HG03025 (cell line): ENCODE results near the gene SHC1.

Source experiments
- ATAC-seq: cut with Tn5 transposase; IDR thresholded peaks from one replicate; pipeline ENCODE4 v1.9.1; 2021; ENCODE audit warnings: mild to moderate bottlenecking, moderate library complexity; ENCODE audit not compliant: unreplicated experiment, low FRiP score

SHC1 gene, protein sequence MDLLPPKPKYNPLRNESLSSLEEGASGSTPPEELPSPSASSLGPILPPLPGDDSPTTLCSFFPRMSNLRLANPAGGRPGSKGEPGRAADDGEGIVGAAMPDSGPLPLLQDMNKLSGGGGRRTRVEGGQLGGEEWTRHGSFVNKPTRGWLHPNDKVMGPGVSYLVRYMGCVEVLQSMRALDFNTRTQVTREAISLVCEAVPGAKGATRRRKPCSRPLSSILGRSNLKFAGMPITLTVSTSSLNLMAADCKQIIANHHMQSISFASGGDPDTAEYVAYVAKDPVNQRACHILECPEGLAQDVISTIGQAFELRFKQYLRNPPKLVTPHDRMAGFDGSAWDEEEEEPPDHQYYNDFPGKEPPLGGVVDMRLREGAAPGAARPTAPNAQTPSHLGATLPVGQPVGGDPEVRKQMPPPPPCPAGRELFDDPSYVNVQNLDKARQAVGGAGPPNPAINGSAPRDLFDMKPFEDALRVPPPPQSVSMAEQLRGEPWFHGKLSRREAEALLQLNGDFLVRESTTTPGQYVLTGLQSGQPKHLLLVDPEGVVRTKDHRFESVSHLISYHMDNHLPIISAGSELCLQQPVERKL

DNA sequence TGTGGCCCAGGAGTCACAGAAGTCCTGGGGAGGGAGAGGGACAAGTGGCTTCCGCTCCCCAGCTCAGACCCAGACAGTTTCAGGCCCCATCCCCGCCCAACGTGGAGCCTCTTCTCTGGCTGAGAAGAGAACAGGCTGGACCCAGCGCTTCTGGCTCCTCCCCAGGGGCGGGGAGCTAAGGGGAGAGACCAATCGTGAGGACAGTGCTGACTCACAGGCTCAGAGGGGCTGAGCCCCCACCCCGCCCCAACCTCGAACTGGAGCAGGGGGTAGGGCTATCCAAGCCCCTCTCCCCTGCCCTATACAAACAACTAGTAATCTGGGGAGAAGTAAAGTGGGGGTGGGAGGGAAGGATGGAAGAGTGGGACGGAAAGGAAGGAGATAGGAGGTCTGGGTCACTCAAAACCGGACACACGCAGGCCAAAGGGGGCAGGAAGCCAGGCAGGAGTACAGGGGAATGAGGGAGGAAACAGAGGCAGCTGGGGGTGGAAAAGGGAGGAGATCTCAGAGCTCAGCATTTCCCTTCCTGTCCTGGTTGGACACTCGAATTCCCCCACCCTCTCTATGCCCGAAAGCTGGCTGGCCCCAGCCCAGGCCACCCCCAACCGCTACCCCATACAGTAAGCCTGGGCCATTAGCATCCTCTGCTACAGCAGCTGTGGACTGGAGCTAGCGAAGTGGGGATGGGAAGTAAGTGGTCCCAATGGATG lies at the start of gene SHC1:
TSS of gene SHC1 (minus strand) at position 117 of the 710 bp plus-strand sequence. CDS start 221 bp downstream, outside the sequence.
- ATAC-seq = no peak

DNA sequence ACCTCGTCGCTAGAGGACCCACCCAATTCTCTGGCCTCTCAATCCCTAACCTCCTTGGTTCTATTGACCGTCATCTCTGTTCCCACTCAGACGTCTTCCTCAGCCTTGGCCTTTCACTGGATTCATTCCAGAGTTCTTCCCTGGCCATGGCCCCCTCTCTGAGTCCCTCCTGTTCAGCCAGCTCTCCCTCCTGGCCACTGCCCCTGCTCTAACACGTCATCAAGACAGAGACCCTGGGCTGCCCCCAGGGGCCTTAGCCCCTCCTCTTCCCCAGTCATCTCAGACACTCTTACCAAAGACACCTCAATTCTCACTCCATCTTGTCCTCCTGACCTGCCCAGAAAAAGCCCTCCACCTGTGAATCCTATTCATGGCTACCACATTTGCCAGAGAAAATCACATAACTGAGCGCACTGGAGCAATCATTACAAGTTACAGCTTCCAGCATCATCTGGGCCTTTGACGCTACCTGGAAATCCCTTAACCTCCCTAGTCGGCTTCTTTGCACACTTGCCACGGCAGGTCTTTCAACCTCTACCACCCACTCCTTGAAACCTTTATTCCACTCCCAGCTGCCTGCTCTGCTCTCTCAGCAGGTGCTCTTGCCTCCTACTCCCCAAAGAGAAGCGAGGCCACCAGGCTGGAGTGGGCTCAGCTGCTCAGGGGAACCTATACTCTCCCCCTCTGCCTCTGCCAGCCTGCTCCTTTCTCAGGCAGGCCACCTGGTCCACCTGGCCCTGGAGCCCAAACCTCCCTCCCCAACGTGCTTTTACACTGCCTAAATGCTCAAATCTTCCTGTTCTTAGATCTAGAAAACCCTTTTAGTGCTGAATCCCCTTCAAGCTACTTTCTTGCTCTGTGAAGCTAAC lies 49.1 kb upstream of the SHC1 start:
- no peak for ATAC-seq

DNA sequence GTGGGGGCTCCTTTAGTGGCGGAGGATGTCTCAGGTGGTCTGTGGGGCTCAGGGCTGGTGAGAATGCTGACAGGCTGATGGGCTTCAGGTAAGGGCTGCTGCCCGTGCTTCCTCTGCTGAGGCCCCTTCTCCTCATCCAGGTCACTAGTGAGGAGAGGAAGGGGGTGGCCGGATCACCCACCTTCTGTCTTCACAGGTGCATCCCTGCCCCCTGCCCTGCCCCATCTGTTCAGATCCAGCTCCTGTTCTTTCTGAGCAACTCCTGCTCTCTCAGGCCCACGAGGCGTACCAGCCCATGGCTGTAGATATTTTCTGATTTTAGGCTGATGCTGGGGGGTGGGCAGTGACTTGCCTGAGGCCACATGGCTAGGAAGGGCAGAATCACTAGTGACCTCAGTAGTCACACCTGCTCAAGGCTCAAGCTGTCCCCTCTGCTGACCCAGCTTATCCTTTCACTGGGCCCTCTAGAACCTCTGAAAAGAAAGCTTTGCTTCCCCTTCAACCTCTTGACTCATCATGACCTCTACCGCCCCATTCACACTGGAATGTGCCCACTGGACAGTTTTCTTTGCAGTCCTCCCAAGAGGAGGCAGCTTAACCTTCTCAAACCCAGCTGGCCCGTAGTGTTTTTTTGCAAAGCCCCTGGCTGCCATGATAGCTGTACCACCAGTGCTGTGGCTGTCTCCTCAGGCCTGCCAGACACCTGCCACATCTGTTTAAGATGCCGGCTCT lies 48.2 kb upstream of the SHC1 start:
- no peak for ATAC-seq

DNA sequence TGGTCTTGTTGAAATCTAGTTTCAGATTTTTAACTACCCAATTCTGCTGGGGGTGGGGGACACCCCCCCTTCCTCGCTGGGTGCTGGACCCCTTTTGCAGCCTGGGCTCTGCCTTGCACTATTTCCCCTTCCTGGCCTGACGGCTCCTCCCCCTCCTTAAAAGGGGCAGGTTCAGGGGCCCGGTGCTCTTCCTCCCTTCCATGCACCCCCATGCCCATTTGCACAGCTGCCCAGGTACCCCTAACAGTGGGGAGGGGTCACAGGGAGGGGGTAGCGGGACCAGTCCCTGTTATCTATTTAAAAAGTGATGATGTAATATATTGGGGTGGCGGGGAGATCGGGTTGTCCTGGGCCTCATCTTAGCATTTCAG lies 47.4 kb upstream of the SHC1 start:
- ATAC-seq = no peak

DNA sequence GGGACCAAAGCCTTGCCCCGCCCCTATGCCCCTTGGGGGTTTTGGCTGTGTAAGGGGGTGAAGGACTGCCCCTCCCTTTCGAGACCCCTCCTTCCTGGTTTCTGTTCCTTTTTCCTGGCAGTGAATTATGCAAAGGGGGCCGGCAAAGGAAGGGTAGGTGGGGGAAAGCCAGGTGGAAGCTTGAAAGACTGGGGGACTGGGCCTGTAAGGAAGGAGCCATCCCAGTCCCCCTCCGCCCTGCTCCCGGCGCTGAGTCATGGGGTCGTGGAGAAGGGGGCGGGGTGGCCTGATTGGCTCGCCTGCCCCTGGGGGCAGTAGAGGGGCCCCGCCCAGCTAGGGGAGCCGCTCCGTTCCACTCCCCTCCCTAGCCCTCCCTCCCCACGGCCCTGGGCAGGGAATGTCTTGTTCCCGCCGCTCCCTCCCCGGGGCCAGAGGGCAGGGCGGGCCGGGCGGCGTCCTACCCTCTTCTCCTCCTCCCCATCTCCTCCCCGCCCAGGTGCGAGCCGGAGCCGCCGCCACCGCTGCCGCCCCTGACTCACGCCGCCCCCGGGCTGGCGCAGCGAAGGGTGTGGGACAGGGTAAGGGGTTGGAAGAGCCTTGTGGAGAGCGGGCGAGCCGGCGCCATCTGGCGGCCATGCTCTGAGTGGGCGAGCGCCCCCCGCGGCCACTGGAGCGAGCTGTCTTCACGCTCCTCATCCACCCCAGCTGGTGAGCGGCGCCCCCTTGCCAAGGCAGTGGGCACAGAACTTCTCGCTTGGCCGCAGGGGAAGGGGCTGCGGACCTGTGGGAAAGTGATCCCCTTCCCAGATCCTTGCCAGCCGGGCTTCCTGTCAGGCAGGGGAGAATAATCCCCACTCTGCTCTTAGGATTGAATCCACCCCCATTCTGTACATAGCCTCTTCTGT lies 46.7 kb upstream of the SHC1 start:
- peak; percentile 55 for ATAC-seq

DNA sequence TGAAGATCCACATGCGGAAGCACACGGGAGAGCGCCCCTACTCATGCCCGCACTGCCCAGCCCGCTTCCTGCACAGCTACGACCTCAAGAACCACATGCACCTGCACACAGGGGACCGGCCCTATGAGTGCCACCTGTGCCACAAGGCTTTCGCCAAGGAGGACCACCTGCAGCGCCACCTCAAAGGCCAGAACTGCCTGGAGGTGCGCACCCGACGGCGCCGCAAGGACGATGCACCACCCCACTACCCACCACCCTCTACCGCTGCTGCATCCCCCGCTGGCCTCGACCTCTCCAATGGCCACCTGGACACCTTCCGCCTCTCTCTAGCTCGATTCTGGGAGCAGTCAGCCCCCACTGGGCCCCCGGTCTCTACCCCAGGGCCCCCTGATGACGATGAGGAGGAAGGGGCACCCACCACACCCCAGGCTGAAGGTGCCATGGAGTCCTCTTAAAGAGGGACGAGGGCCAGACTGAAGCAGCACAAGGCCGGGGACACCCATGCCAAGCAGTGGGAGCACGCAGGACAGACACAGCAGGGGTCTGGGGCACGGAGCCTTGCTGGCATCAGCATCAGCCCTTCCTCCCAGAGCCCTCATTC lies 45.8 kb upstream of the SHC1 start:
- ATAC-seq = no peak

DNA sequence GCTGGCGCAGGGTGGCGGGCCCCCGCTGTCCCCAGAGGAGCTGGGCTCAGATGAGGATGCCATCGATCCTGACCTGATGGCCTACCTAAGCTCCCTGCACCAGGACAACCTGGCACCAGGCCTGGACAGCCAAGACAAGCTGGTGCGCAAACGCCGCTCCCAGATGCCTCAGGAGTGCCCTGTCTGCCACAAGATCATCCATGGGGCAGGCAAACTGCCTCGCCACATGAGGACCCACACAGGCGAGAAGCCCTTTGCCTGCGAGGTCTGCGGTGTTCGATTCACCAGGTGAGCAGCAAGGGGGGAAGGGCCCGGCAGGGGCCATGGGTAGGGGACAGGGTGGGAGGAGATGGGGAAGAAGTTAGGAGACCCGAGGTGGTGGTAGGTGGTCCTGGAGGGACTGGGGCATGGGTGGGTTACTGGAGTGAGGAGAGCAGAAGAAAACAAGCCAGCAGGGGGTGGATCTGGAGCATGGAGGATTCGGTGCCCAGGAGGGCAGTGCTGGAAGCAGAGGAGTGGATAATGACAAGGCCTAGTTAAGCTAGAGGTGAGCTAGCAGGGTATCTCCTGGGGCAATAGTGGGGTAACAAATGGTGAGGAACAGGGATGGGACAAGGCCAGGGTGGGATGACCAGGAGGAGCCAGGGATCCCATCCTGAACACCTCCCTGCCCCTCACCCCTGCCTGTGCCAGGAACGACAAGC lies 45.1 kb upstream of the SHC1 start:
- ATAC-seq = no peak

DNA sequence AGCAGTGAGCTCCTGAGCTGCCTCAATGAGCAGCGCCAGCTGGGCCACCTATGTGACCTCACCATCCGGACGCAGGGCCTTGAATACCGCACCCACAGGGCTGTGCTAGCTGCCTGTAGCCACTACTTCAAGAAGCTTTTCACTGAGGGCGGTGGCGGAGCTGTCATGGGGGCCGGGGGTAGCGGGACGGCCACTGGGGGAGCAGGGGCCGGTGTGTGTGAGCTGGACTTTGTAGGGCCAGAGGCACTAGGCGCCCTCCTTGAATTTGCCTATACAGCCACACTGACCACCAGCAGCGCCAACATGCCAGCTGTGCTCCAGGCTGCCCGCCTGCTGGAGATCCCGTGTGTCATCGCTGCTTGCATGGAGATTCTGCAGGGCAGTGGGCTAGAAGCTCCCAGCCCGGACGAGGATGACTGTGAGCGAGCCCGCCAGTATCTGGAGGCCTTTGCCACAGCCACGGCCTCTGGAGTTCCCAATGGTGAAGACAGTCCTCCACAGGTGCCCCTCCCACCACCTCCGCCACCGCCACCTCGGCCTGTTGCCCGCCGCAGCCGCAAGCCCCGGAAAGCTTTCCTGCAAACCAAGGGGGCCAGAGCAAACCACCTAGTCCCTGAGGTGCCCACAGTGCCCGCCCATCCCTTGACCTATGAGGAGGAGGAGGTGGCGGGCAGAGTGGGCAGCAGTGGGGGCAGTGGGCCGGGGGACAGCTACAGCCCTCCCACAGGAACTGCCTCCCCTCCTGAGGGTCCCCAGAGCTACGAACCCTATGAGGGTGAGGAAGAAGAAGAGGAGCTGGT lies 44.4 kb upstream of the SHC1 start:
- ATAC-seq = no peak

DNA sequence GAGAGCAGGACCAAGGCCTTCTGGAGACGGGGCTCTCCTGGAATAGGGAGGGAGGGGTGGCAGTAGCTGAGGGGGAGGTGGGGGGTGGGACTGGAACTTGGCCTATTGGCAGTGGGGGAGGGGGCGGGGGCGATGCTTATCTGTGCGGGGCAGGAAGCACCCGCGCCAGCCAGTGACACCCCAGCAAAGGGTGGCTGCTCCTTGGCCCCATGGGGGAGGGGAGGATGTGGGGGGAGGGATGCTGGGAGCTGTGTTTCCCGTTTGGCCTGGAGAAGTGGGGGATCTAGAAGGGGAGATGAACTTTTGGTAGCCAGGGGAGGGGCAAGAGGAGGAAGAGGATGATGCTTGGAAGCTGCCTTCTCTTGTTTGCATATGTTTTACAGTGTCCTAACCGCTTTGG lies 43.1 kb upstream of the SHC1 start:
- no peak for ATAC-seq

DNA sequence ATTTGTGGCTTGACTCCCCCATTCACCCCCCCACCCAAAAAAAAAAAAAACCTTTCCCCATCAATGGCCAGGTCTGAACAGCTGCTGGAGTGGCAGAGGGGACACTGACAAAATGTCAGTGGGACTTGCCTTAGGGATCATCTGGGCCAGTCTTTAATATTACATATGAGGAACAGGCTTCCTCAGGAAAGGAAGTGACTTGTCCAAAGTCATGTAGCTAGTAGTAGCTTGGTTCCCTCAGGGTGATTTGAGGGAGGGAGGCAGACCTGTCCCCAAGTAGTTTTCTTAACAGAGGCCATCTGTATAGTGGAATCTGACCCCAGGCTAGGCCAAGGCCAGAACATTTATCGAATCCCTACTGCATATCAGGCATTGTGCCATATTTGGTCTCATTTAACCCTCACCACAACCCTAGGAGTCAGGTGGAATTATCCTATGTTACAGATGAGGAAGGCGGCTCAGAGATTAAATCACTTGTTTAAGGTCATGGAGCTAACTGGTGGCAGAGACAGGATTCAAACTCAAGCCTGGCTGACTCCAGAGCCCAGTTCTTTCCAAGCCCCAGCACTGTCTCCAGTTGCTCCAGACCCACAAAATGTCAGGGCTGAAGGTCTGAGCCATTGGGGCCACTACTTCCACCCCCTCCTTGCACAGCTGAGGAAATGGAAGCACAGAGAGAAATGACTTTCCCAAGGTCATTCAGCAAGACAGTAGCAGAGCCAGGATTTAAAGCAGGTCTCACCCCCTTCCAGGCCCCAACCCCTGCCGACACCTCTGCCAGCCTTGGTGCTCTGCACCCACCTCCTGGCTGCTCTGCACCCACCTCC lies 42.4 kb upstream of the SHC1 start:
- no peak for ATAC-seq

DNA sequence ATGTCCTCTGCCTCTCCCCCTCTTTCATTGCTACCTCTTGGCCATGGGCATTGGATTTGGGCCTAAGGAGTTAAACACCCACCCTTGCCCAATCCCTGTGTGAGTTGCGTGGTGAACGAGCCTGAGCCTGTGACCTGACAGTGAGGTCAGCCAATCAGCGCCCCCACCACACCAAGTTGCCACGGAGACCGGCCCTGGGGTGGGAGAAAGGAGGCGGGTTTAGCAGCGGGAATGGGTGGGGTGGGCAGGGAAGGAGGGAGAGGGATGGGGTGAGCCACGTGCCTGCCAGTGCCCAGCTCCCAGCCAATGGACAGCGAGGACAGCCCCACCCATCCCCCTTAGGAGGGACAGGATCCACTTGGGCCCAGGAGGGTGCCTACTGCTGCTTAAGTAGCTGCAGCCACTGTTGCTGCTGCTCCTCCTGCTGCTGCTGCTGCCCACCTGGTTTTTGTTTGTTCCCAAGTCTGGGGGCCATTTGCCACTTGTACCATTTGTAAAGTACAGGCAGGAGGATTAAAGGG lies 41.5 kb upstream of the SHC1 start:
- no peak for ATAC-seq

DNA sequence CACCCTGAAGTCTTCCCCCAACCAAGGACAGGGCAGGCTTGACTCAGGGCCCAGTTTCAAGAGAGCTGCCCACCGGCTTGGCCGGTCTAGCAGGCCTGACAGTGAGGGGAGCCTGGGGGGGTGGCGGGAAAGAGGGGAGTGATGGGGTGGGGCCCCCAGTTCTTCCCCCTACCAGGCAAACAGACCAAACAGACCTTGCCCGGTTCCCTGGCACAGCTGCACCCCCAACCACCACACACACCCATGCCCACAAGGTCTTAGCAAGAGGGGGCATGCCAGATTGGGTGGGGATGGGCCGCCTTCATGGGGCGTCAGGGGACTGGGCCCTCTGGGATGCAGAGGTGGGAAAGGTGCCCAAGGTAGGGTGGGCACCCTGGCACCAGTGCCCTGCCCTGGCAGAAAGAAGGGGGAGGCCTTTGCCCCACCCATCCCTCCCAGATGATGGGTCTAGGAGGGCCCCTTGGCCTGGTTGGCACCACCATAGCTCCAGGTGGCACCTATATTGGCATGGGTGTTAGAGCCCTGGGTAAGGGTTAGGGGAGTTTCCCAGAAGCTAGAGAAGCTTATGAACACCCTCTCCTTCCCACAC lies 41.0 kb upstream of the SHC1 start:
- no peak for ATAC-seq

DNA sequence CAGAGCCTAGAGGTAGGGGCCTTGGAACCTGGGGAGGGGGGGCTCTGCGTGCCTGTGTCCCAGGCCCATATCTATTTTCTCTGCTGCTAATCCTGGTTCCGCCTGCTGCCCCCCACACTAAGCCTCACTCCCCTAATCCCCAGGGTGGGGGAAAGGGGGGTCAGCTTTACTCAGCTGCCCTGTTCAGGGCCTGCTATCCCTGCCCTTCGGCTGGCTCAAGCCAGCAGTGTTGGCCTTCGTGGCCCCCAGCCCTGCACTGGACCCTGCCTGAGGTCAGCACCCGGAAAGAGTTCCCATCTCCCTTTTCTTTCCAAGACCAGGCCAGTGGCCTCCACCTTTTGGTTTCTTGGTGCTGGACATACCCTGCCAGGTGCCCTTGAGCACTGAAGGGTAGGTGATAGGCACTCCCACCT lies 40.5 kb upstream of the SHC1 start:
- ATAC-seq = no peak

DNA sequence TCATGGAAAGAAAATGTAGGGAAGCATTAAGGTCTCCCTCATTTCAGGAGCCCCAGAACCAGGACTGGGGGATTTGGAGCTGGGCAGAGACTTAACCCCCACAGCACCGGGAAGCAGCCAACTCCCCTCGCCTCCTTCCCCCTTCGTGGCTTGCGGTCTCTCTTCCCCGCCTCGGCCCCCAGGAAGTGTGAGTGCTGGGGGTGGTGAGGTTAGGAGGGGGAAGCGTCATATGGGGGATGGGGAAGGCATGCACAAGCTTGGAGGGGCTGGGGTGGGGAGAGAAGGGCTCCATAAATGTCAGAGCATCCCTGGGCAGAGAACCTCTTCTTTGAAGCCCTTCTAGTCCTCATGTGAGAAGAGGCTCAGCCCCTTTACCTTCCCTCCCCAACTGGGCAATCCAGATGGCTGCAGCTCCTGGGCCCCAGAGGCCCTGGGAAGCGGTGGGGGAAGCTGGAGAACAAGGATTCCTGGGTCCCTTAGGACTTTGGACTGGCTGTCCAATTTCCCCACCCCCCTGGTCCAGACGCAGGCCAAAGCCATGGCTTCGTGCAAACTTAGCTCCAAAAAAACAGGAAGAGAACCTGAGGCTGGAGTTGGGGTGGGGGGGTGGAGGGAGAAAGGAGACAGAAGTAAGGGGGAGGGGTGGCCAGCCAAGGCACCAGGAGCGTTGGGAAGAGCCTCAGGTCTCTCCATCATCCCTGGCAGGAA lies 39.8 kb upstream of the SHC1 start:
- ATAC-seq = no peak

DNA sequence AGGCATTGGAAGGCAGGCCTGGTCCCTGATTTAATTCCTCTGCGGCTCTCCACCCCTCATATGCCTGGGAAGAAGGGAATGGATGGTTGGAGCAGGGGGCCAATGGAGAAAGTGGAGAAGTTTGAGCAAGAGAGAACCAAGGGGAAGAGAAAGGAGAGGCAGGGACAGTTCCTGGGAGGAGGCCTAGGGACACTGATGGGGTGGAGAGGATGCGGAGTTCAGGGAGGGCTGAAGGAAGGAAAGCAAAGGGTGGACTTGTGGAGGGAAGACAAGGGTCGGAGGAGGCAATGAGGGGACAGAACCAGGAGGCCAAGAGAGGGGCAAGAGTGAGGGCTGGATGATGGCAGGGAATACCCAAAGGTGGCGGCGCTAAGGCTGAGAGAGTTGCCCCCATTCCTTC lies 39.2 kb upstream of the SHC1 start:
- no peak for ATAC-seq
